HepG2 (cell line): ENCODE data around the gene DEUP1. TPM values are rescaled to one million over a fixed set of nuclear protein-coding genes. Genes with fewer than 3 reads are reported as not detected.

Source experiments
- ATAC-seq: fragments of 200-7000 bp; cut with Tn5 transposase; 3 replicates; pipeline ENCODE4 v1.9.1; 2020; ENCODE audit warnings: mild to moderate bottlenecking, moderate library complexity
- BruUV-seq: library from RNA; stranded (reverse); fragments of 400-500 nt; replicated peaks from 2 replicates; lab custom pipeline; 2021; lab: Mats Ljungman, UMichigan
- CTCF ChIA-PET: fragments of 300-600 bp; formaldehyde crosslinking; extraction: SDS; loops from one replicate; lab custom pipeline; 2021; ENCODE audit warnings: low total read pairs, inconsistent platforms, low intra/inter-chr PET ratio; lab: Yijun Ruan, JAX
- POLR2A ChIA-PET: fragments of 350-600 bp; sonication (Branson Sonifier 250); formaldehyde crosslinking; loops from one replicate; lab custom pipeline; 2020; ENCODE audit warnings: antibody characterized with exemption, inconsistent platforms; lab: Yijun Ruan, JAX
- DNase-seq: peaks from one replicate; pipeline ENCODE4 v3.0.0-alpha.2; 2015; ENCODE audit warnings: low spot score
- FAIRE-seq: peaks from 3 replicates; lab custom pipeline; 2011; peaks lifted over from hg19 to GRCh38; lab: Jason Lieb, UNC
- H2AFZ ChIP-seq: one replicate; pipeline ENCODE4 v1.6.1; 2011; ENCODE audit warnings: low read length, inconsistent platforms
- H3K27ac ChIP-seq: fragments of 300-600 bp; 3 replicates; pipeline ENCODE4 v1.8.0; 2011; ENCODE audit warnings: mixed run types, mild to moderate bottlenecking, mixed read lengths, low read length, inconsistent platforms; ENCODE audit not compliant: insufficient read depth; ENCODE audit errors: extremely low read length
- H3K27me3 ChIP-seq, 2 experiments: fragments of 200-600 bp in 1 of 2; 2 replicates in 1 of 2; 3 replicates in 1 of 2; pipeline versions ENCODE4 v1.6.0 to v1.8.0; 2011; ENCODE audit warnings: low read length in 2 of 2, mild to moderate bottlenecking in 2 of 2, moderate library complexity in 2 of 2, inconsistent platforms in 1 of 2; ENCODE audit not compliant: insufficient read depth in 2 of 2, control insufficient read depth in 1 of 2
- H3K36me3 ChIP-seq, 2 experiments: fragments of 200-600 bp in 1 of 2; replicated peaks in 1 of 2; 2 replicates in 1 of 2; 3 replicates in 1 of 2; pipeline versions ENCODE4 v1.5.1 to v1.8.0; 2011; ENCODE audit warnings: low read length in 2 of 2, inconsistent platforms in 1 of 2; ENCODE audit not compliant: insufficient read depth in 2 of 2, control insufficient read depth in 1 of 2
- H3K4me1 ChIP-seq: 2 replicates; pipeline ENCODE4 v1.5.1; 2012; ENCODE audit warnings: low read length, inconsistent platforms; ENCODE audit not compliant: insufficient read depth
- H3K4me2 ChIP-seq: 2 replicates; pipeline ENCODE4 v1.6.0; 2011; ENCODE audit warnings: low read depth, low read length, inconsistent platforms
- H3K4me3 ChIP-seq, 3 experiments: fragments of 200-600 bp in 1 of 3; sonication (generic), shearing (Covaris generic) in 1 of 3; replicated peaks in 1 of 3; 2 replicates each; pipeline ENCODE4 v1.5.1; 2011 to 2016; ENCODE audit warnings: low read length in 3 of 3, inconsistent platforms in 2 of 3, low read depth in 2 of 3, mild to moderate bottlenecking in 2 of 3, control low read depth in 1 of 3, mixed read lengths in 1 of 3; ENCODE audit not compliant: insufficient read depth in 1 of 3
- H3K79me2 ChIP-seq: one replicate; pipeline ENCODE4 v1.6.1; 2011; ENCODE audit warnings: low read length, inconsistent platforms; ENCODE audit not compliant: insufficient read depth
- H3K9ac ChIP-seq: 2 replicates; pipeline ENCODE4 v1.6.0; 2011; ENCODE audit warnings: mild to moderate bottlenecking, low read depth, low read length, inconsistent platforms; ENCODE audit not compliant: insufficient read depth
- H3K9me3 ChIP-seq: 2 replicates; pipeline ENCODE4 v1.5.1; 2012; ENCODE audit warnings: mild to moderate bottlenecking, low read length
- H4K20me1 ChIP-seq: 2 replicates; pipeline ENCODE4 v1.6.0; 2011; ENCODE audit warnings: inconsistent platforms, mild to moderate bottlenecking, low read length, moderate library complexity; ENCODE audit not compliant: insufficient read depth
- HNF4A ChIP-seq: sonication (generic); formaldehyde crosslinking; IDR thresholded peaks from 2 replicates; pipeline ENCODE4 v1.4.0; 2020; ENCODE audit warnings: missing genetic modification reagents
- KLF13 ChIP-seq: sonication (generic); formaldehyde crosslinking; IDR thresholded peaks from 2 replicates; pipeline ENCODE4 v1.4.0; 2020; ENCODE audit warnings: mild to moderate bottlenecking, missing genetic modification reagents
- NCOA5 ChIP-seq: sonication (generic); formaldehyde crosslinking; IDR thresholded peaks from 2 replicates; pipeline ENCODE4 v1.4.0; 2020; ENCODE audit warnings: missing genetic modification reagents
- ZEB1 ChIP-seq: IDR thresholded peaks from 2 replicates; pipeline ENCODE4 v1.6.1; 2012; ENCODE audit warnings: mild to moderate bottlenecking, low read depth, inconsistent platforms; ENCODE audit not compliant: insufficient replicate concordance
- ZMYM3 ChIP-seq: sonication (generic); formaldehyde crosslinking; IDR thresholded peaks from 2 replicates; pipeline ENCODE4 v1.5.1; 2020; ENCODE audit warnings: mild to moderate bottlenecking, missing genetic modification reagents
- ZNF121 ChIP-seq: sonication (generic); formaldehyde crosslinking; IDR thresholded peaks from 2 replicates; pipeline ENCODE4 v1.5.0; 2020; ENCODE audit warnings: mild to moderate bottlenecking, missing genetic modification reagents
- ZNF260 ChIP-seq: sonication (generic); formaldehyde crosslinking; IDR thresholded peaks from 2 replicates; pipeline ENCODE4 v1.4.0; 2020; ENCODE audit warnings: missing genetic modification reagents, low read depth, mild to moderate bottlenecking, borderline replicate concordance
- ZNF282 ChIP-seq: fragments of 450-650 bp; IDR thresholded peaks from 2 replicates; pipeline ENCODE4 v1.6.1; 2018; ENCODE audit not compliant: partially characterized antibody
- ZNF296 ChIP-seq: sonication (generic); formaldehyde crosslinking; conservative IDR thresholded peaks from 2 replicates; pipeline ENCODE4 v1.5.0; 2020; ENCODE audit warnings: mild to moderate bottlenecking, missing genetic modification reagents
- ZNF446 ChIP-seq: sonication (generic); formaldehyde crosslinking; IDR thresholded peaks from 2 replicates; pipeline ENCODE4 v1.5.0; 2020; ENCODE audit warnings: mild to moderate bottlenecking, missing genetic modification reagents
- ZNF614 ChIP-seq: IDR thresholded peaks from 2 replicates; pipeline ENCODE4 v1.6.1; 2018; ENCODE audit warnings: missing biosample characterization, missing genetic modification reagents, inconsistent platforms, borderline replicate concordance
- ZNF629 ChIP-seq: sonication (generic); formaldehyde crosslinking; conservative IDR thresholded peaks from 2 replicates; pipeline ENCODE4 v1.5.0; 2020; ENCODE audit warnings: missing genetic modification reagents
- ZNF761 ChIP-seq: sonication (generic); formaldehyde crosslinking; conservative IDR thresholded peaks from 2 replicates; pipeline ENCODE4 v1.4.0; 2020; ENCODE audit warnings: mild to moderate bottlenecking, missing genetic modification reagents
- WGBS: methylation state at CpG from one replicate; pipeline ENCODE4 v1.1.6; 2017; ENCODE audit warnings: low lambda C conversion rate; 5-methylcytosine and 5-hydroxymethylcytosine counted together
- in situ Hi-C: cut with HindIII; loops from 2 replicates; pipeline ENCODE4 v1.10.0; 2017; ENCODE audit warnings: low pct_unique_long_range_greater_than_20kb; ENCODE audit not compliant: extremely low pct_ligation_motif_present
- intact Hi-C: fragments of 100-400 bp; cut with micrococcal nuclease; formaldehyde crosslinking; loops from one replicate; pipeline ENCODE4 v1.10.0; 2022; ENCODE audit not compliant: unreplicated experiment
- polyA plus RNA-seq, 8 experiments: library from polyadenylated mRNA; depleted of rRNA in 3 of 8; stranded (reverse) in 7 of 8; unstranded in 1 of 8; fragments of >200 nt; fragmentation: Illumina TruSeq in 4 of 8; extraction: Trizol in 4 of 8; gene quantifications; 2 replicates each; pipeline versions ENCODE4 v1.2.1 to v1.2.3, GENCODE V29; 2011 to 2016; ENCODE audit warnings: low read depth in 4 of 8, missing spikeins in 1 of 8, mixed read lengths in 1 of 8; ENCODE audit not compliant: insufficient read depth in 1 of 8
- total RNA-seq, 5 experiments: library from RNA; depleted of rRNA; stranded (reverse); fragments of >200 nt; fragmentation: Illumina TruSeq; extraction: Trizol; gene quantifications; 2 replicates each; pipeline ENCODE4 v1.2.3, GENCODE V29; 2016; ENCODE audit warnings: low read depth in 1 of 5
- TF ChIP-seq, protein P1 (sequence below): sonication (generic); formaldehyde crosslinking; IDR thresholded peaks from 2 replicates; pipeline ENCODE4 v1.5.1; 2020; ENCODE audit warnings: mild to moderate bottlenecking, missing genetic modification reagents, moderate library complexity
- TF ChIP-seq, protein P2 (sequence below): sonication (generic); formaldehyde crosslinking; IDR thresholded peaks from 2 replicates; pipeline ENCODE4 v1.5.0; 2020; ENCODE audit warnings: mild to moderate bottlenecking, missing genetic modification reagents

Gene DEUP1
- total and polyA plus RNA-seq, 2 of the 13 experiments (the other 11 are each of a cell fraction or from before 2014, with no cell fraction given) = not detected

DNA sequence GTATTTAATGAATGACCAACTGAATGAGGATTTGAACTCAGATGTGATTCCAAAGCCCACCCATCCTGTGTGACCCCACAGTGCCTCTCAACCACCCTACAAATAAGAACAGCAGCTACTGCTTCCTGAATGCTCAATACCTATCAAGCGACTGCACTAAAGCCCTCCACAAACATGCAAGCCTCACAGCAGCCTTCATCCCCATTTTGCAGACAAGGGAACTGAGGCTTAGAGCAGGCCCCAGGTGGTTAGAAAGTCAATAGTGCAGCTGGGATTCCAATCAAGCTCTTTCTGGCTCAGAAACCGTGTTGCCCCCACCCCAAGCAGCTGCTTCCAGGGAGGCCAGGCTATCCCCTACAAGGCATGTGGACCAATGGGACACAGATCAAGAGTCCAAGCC is 155.4 kb downstream of the DEUP1 start:
- peaks cover 54% of the 10 kb centered on the region for H3K4me1 ChIP-seq
- BruUV-seq = no TSS peak
- no peaks in the 10 kb centered on the region for H3K79me2 ChIP-seq
- no peaks in the 10 kb centered on the region for H3K9me3 ChIP-seq
- POLR2A ChIA-PET = interaction anchor here (2.5 kb wide), 1 partner anchor 44 kb away, joined by 11 read pairs; no protein-coding TSS in a partner anchor
- no peak for DNase-seq
- no peak overlapping the region for H3K4me3 ChIP-seq
- no peak for ATAC-seq
- CTCF ChIA-PET = no interaction called here
- no peak overlapping the region for H3K4me2 ChIP-seq
- in situ Hi-C loops = no loop called here
- TF ChIP-seq ZNF629 (CRISPR knock-in tag) = peak; percentile 89
- peak; percentile 21; the same call in 1 of the 2 replicates for TF ChIP-seq ZMYM3 (CRISPR knock-in tag)
- TF ChIP-seq KLF13 (CRISPR knock-in tag) = no peak
- TF ChIP-seq ZNF296 (CRISPR knock-in tag) = no peak
- TF ChIP-seq, protein P1, sequence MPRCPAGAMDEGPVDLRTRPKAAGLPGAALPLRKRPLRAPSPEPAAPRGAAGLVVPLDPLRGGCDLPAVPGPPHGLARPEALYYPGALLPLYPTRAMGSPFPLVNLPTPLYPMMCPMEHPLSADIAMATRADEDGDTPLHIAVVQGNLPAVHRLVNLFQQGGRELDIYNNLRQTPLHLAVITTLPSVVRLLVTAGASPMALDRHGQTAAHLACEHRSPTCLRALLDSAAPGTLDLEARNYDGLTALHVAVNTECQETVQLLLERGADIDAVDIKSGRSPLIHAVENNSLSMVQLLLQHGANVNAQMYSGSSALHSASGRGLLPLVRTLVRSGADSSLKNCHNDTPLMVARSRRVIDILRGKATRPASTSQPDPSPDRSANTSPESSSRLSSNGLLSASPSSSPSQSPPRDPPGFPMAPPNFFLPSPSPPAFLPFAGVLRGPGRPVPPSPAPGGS (CRISPR knock-in tag) = 0 out of 2 replicates have a peak, but pooled peaks have one; percentile 29
- TF ChIP-seq HNF4A = peak; percentile 52
- no peaks in the 10 kb centered on the region for H3K27me3 ChIP-seq
- H3K9ac ChIP-seq = no peak overlapping the region
- 100% methylated on average over 1 of the region's 2 CpGs for WGBS
- intact Hi-C loops = loop anchor here (2.0 kb wide), 1 partner anchor 29 kb away; no protein-coding TSS in a partner anchor
- H3K36me3 ChIP-seq = peaks cover 0 to 4% of the 10 kb centered on the region in 2 experiments; a peak in 3 of 5 replicates
- no peak overlapping the region for H2AFZ ChIP-seq
- FAIRE-seq = no peak
- H3K27ac ChIP-seq = no peak overlapping the region
- H4K20me1 ChIP-seq = peaks cover 7% of the 10 kb centered on the region; the same call in 1 of the 2 replicates

DNA sequence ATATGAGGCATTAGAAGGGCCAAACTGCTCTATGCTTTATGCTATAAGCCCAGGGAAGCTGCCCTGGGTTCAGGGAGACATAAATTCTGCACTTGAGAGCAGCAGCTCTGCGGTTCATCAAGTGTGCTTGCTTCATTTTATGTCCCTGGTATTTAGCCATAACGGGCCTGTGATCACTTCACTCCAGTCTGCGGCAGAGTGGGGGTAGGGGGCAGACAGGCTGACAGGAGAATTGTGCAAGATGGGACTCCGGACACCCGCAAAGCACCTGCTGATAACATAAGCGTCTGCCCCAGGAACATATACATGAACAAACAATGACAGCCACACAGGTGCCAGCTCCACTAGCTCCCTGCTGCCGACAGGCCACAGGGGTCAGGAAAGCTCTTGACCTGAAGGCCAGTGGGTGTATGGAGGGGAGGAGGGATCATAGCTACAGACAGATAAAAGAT is 156.5 kb downstream of the DEUP1 start:
- Histone ChIP-seq H3K27ac (peak overlapping the region; percentile 25), H3K4me2 (peak overlapping the region; percentile 41), H3K36me3 (peaks cover 0 to 3% of the 10 kb centered on the region in 2 experiments; a peak in 2 of 5 replicates), H3K4me3 (peak overlapping the region in 1 of 3 experiments; percentile 15; a peak in 1 of 6 replicates), H3K27me3 (no peaks in the 10 kb centered on the region), H3K9me3 (no peaks in the 10 kb centered on the region), H4K20me1 (peaks cover 7% of the 10 kb centered on the region; the same call in 1 of the 2 replicates), H2AFZ (no peak overlapping the region), H3K79me2 (no peaks in the 10 kb centered on the region), H3K4me1 (peaks cover 65% of the 10 kb centered on the region), H3K9ac (no peak overlapping the region)
- no TSS peak for BruUV-seq
- ATAC-seq (peak; percentile 99), DNase-seq (peak; percentile 97), FAIRE-seq (peak; percentile 99)
- in situ Hi-C loops = no loop called here
- intact Hi-C loops = loop anchor here (1.0 to 2.0 kb wide), 3 partner anchors 30 to 56 kb away; partner anchors contain the start of gene SMCO4
- 2% methylated on average over 7 of the region's 7 CpGs for WGBS
- ChIA-PET CTCF (no interaction called here), POLR2A (interaction anchor here (0.8 to 2.5 kb wide), 7 partner anchors 14 to 254 kb away, joined by 3 to 11 read pairs (median 4); partner anchors contain the start of genes C11orf54, CEP295, SMCO4 and TAF1D)
- TF ChIP-seq ZNF121 (CRISPR knock-in tag) = peak; percentile 80
- no peak for TF ChIP-seq ZNF446 (CRISPR knock-in tag)
- TF ChIP-seq ZEB1 = peak; percentile 80
- no peak for TF ChIP-seq ZNF282
- peak; percentile 77; the same call in 1 of the 2 replicates for TF ChIP-seq ZNF761 (CRISPR knock-in tag)
- TF ChIP-seq, protein P2, sequence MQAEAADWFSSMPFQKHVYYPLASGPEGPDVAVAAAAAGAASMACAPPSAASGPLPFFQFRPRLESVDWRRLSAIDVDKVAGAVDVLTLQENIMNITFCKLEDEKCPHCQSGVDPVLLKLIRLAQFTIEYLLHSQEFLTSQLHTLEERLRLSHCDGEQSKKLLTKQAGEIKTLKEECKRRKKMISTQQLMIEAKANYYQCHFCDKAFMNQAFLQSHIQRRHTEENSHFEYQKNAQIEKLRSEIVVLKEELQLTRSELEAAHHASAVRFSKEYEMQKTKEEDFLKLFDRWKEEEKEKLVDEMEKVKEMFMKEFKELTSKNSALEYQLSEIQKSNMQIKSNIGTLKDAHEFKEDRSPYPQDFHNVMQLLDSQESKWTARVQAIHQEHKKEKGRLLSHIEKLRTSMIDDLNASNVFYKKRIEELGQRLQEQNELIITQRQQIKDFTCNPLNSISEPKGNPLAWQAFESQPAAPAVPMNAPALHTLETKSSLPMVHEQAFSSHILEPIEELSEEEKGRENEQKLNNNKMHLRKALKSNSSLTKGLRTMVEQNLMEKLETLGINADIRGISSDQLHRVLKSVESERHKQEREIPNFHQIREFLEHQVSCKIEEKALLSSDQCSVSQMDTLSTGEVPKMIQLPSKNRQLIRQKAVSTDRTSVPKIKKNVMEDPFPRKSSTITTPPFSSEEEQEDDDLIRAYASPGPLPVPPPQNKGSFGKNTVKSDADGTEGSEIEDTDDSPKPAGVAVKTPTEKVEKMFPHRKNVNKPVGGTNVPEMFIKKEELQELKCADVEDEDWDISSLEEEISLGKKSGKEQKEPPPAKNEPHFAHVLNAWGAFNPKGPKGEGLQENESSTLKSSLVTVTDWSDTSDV (CRISPR knock-in tag) = no peak
- no peak for TF ChIP-seq NCOA5 (CRISPR knock-in tag)
- TF ChIP-seq ZNF614 (CRISPR knock-in tag) = peak; percentile 81
- TF ChIP-seq ZNF260 (CRISPR knock-in tag) = no peak
